GM12892 (cell line): Measurements from ENCODE around the gene MEN1.
A peak's percentile ranks its signal among the peaks of the same experiment; 100 is the strongest.

ENCODE experiments used
- POLR2A ChIP-seq: IDR thresholded peaks from 2 replicates; pipeline ENCODE4 v1.6.1; 2011; ENCODE audit warnings: low read depth, low read length, control low read depth
- POLR2AphosphoS5 ChIP-seq: IDR thresholded peaks from 2 replicates; pipeline ENCODE4 v1.6.1; 2011; ENCODE audit warnings: low read depth, low read length, control low read depth

DNA sequence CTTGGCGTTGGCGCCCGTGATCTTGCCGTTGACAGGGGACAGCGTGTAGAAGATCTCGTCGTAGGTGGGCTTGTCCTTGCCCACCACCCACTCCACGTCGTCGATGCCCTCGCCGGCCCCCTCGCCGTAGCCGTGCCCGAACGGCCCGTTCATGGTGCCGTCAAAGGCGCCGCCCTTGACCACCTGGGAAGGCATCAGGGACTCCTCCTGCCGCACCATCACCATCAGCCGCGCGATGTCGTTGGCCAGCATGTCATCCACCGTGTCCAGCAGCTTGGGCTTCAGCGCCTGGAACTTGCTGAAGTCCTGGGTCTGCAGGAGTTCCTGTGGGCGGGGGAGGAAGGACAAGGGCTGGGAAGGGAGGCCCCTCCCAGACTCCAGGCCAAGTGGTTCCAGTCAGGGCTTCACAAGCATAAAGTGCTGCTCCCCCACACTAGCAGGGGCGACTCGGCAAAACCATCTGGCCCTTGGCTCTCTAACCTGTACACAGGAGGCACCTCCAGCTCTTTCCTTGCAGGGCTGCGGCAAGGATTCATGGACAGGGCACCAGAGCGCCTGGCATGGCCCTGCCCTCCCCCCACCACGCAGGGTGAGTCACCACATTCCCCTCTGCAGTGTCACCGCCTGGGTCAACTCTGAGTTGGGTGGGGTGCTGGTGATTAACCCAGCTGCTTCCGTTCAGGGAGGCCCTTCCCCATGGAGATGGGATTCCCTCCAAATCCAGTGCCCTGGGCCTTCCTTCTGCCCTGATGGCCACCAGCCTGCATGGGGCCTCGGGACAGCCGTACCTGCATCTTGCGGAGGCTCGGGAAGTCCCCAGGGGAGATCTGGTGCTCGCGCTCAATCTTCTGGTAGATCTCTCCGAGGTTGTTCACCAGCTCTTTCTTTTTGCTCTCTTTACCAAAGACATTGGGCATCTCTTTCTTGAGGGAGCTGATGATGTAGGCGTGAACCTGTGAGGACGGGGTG is 44.5 kb upstream of the MEN1 start:
- TF ChIP-seq POLR2A (0 out of 2 replicates have a peak, but pooled peaks have one; percentile 13), POLR2AphosphoS5 (peak; percentile 45; the same call in 1 of the 2 replicates)
